Body of pancreas (tissue), 4 donors: ENCODE data around the gene FBLN5.

ENCODE experiments used
- POLR2A ChIP-seq, 3 donors: fragments of 450-650 bp; IDR thresholded peaks; one replicate each; pipeline ENCODE4 v1.6.1; 2016; ENCODE audit warnings: antibody characterized with exemption in 3 of 3, mild to moderate bottlenecking in 2 of 3
- TF ChIP-seq, protein P1 (sequence below), 7 experiments: fragments of 450-650 bp in 4 of 7; fragments of 200-600 bp in 3 of 7; sonication (generic) in 3 of 7; IDR thresholded peaks; one replicate each; pipeline ENCODE4 v1.5.1; 2016 to 2019; ENCODE audit warnings: antibody characterized with exemption in 7 of 7

DNA sequence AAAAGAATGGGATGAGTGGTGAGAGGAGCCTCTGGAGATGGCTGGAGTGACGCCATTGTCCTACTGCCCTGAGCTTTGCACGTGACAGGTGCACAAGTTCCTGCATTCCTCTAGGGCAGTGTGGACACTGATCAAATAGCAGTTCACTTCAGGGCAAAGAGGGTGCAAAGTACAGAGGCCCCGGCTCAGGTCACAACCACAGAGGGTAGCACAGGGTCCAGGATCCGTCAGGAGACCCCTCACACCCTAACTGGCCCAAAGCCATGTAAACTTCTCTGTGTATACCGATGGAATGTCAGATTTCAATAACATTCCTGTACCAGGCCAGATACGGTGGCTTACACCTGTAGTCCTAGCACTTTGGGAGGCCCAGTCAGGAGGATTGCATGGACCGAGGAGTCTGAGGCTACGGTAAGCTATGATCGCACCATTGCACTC is 10.4 kb upstream of the FBLN5 start:
- TF ChIP-seq, protein P1, sequence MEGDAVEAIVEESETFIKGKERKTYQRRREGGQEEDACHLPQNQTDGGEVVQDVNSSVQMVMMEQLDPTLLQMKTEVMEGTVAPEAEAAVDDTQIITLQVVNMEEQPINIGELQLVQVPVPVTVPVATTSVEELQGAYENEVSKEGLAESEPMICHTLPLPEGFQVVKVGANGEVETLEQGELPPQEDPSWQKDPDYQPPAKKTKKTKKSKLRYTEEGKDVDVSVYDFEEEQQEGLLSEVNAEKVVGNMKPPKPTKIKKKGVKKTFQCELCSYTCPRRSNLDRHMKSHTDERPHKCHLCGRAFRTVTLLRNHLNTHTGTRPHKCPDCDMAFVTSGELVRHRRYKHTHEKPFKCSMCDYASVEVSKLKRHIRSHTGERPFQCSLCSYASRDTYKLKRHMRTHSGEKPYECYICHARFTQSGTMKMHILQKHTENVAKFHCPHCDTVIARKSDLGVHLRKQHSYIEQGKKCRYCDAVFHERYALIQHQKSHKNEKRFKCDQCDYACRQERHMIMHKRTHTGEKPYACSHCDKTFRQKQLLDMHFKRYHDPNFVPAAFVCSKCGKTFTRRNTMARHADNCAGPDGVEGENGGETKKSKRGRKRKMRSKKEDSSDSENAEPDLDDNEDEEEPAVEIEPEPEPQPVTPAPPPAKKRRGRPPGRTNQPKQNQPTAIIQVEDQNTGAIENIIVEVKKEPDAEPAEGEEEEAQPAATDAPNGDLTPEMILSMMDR (IDR thresholded peaks at IDR 0.05) = no peak
- no peak for TF ChIP-seq POLR2A (IDR thresholded peaks at IDR 0.05)
